ENCODE measurements around the gene FKBP15. TPM values are rescaled to one million over a fixed set of nuclear protein-coding genes. Genes with fewer than 3 reads are reported as not detected.

FKBP15 gene, protein sequence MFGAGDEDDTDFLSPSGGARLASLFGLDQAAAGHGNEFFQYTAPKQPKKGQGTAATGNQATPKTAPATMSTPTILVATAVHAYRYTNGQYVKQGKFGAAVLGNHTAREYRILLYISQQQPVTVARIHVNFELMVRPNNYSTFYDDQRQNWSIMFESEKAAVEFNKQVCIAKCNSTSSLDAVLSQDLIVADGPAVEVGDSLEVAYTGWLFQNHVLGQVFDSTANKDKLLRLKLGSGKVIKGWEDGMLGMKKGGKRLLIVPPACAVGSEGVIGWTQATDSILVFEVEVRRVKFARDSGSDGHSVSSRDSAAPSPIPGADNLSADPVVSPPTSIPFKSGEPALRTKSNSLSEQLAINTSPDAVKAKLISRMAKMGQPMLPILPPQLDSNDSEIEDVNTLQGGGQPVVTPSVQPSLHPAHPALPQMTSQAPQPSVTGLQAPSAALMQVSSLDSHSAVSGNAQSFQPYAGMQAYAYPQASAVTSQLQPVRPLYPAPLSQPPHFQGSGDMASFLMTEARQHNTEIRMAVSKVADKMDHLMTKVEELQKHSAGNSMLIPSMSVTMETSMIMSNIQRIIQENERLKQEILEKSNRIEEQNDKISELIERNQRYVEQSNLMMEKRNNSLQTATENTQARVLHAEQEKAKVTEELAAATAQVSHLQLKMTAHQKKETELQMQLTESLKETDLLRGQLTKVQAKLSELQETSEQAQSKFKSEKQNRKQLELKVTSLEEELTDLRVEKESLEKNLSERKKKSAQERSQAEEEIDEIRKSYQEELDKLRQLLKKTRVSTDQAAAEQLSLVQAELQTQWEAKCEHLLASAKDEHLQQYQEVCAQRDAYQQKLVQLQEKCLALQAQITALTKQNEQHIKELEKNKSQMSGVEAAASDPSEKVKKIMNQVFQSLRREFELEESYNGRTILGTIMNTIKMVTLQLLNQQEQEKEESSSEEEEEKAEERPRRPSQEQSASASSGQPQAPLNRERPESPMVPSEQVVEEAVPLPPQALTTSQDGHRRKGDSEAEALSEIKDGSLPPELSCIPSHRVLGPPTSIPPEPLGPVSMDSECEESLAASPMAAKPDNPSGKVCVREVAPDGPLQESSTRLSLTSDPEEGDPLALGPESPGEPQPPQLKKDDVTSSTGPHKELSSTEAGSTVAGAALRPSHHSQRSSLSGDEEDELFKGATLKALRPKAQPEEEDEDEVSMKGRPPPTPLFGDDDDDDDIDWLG
- total RNA-seq (2021) (23.3 and 33.5 TPM in 2 replicates), Bru-seq, nascent RNA (percentile 79 among the genes with signal in this experiment), BruChase-seq, experiment 1, labeled RNA remaining after a 2-hour chase (percentile 73 among the genes with signal in this experiment), BruChase-seq, experiment 2, labeled RNA remaining after a 6-hour chase (percentile 74 among the genes with signal in this experiment)
- long read RNA-seq, full-length matches to known transcripts, result 16 of 35 reads
- long read RNA-seq, partial matches to known transcripts, result 13 of 35 reads
- long read RNA-seq, other reads (novel, unspliced or antisense), result 6 of 35 reads

- H3K4me3 ChIP-seq, result peak within 1 kb of the TSS; percentile 79
- H3K27ac ChIP-seq, result peak within 1 kb of the TSS; percentile 51
- POLR2A ChIA-PET (ENCODE audit: unreplicated experiment), result interaction anchor here (0.6 to 1.1 kb wide), 9 partner anchors 16 to 467 kb away, joined by 3 to 7 read pairs (median 3); partner anchors contain the start of genes C9orf43, CDC26, POLE3 and PRPF4
- peaks cover 4% of the 10 kb centered on the region; the same call in 1 of the 2 replicates for H3K36me3 ChIP-seq (ENCODE audit: low read depth)
- H3K4me2 ChIP-seq, result peak within 1 kb of the TSS; percentile 100
- no peaks in the 10 kb centered on the region for H3K9me2 ChIP-seq (ENCODE audit: insufficient read depth)
- no peak for TF ChIP-seq CTCF (conservative IDR thresholded peaks at IDR 0.05)
- TF ChIP-seq EZH2 (IDR thresholded peaks at IDR 0.05; ENCODE audit: low read depth), result no peak
- H2AFZ ChIP-seq, result peak within 1 kb of the TSS; percentile 99
- CTCF ChIA-PET, result interaction anchor here (0.6 to 2.2 kb wide), 6 partner anchors 49 to 887 kb away, joined by 3 to 9 read pairs (median 4); partner anchors contain the start of genes CDC26 and PRPF4
- H3K27me3 ChIP-seq (ENCODE audit: insufficient read depth, low read depth), result no peaks in the 10 kb centered on the region
- H3K79me2 ChIP-seq (ENCODE audit: low read depth), result peaks cover 60% of the 10 kb centered on the region
- H3F3A ChIP-seq (ENCODE audit: insufficient read depth, low read depth), result no peaks in the 10 kb centered on the region; the same call in 1 of the 2 replicates
- BruUV-seq (replicated peaks), result no TSS peak
- H4K20me1 ChIP-seq (ENCODE audit: insufficient read depth), result no peaks in the 10 kb centered on the region
- DNase-seq, result peak; percentile 95 to 99
- H3K9me3 ChIP-seq (ENCODE audit: insufficient read depth, low read depth), result no peaks in the 10 kb centered on the region
- intact Hi-C loops (cut with micrococcal nuclease; ENCODE audit: unreplicated experiment), result loop anchor here (1.0 to 5.0 kb wide), 4 partner anchors 54 to 361 kb away; partner anchors contain the start of genes C9orf43, CDC26, POLE3 and PRPF4
- peaks cover 29% of the 10 kb centered on the region for H3K4me1 ChIP-seq (replicated peaks; ENCODE audit: insufficient read depth)
Measured at GRCh38 chr9:113221003-113221799, at the start of gene FKBP15, which contains the start of gene SLC31A1. Gene FKBP15 (minus strand): TSS chr9:113221277. CDS start chr9:113221243, 34 bp downstream. Gene SLC31A1 (plus strand): TSS chr9:113221544. CDS start chr9:113256149, 34,605 bp downstream.

- Histone ChIP-seq H3K4me3 (no peak overlapping the region), H2AFZ (no peak overlapping the region), H3K79me2 (ENCODE audit: low read depth) (peaks cover 12% of the 10 kb centered on the region), H3K9me2 (ENCODE audit: insufficient read depth) (no peaks in the 10 kb centered on the region), H3K36me3 (ENCODE audit: low read depth) (peaks cover 23% of the 10 kb centered on the region), H3F3A (ENCODE audit: insufficient read depth, low read depth) (peaks cover 4% of the 10 kb centered on the region; the same call in 1 of the 2 replicates), H3K9me3 (ENCODE audit: insufficient read depth, low read depth) (no peaks in the 10 kb centered on the region), H4K20me1 (ENCODE audit: insufficient read depth) (no peaks in the 10 kb centered on the region; the same call in 1 of the 2 replicates), H3K4me2 (no peak overlapping the region), H3K27ac (no peak overlapping the region), H3K27me3 (ENCODE audit: insufficient read depth, low read depth) (no peaks in the 10 kb centered on the region), H3K4me1 (replicated peaks; ENCODE audit: insufficient read depth) (peaks cover 9% of the 10 kb centered on the region)
- no peak for DNase-seq
- intact Hi-C loops (cut with micrococcal nuclease; ENCODE audit: unreplicated experiment), result loop anchor here (10.0 kb wide), 2 partner anchors 115 to 345 kb away; partner anchors contain the start of gene SLC31A2
- BruUV-seq (replicated peaks), result no TSS peak
- ChIA-PET CTCF (interaction anchor here (0.7 kb wide), 1 partner anchor 49 kb away, joined by 5 read pairs; the partner anchor contains the start of genes FKBP15 and SLC31A1), POLR2A (ENCODE audit: unreplicated experiment) (interaction anchor here (0.6 kb wide), 1 partner anchor 14 kb away, joined by 9 read pairs; no protein-coding TSS in a partner anchor)
- no peak for TF ChIP-seq EZH2 (IDR thresholded peaks at IDR 0.05; ENCODE audit: low read depth)
- no peak for TF ChIP-seq CTCF (conservative IDR thresholded peaks at IDR 0.05)
Measured at GRCh38 chr9:113269871-113270270, 48.8 kb upstream of the FKBP15 start.
